ENCODE results near the gene INSRR.

- TF ChIP-seq POLR2A (IDR thresholded peaks at IDR 0.05) (no peak), CTCF (IDR thresholded peaks at IDR 0.05 in 8 of 11, conservative IDR thresholded peaks at IDR 0.05 in 3 of 11) (no peak), POLR2AphosphoS5 (IDR thresholded peaks at IDR 0.05) (no peak)
Observed at GRCh38 chr1:156879876-156880275, 21.0 kb upstream of the INSRR start.
